ENCODE data around the gene FOS.

The FOS gene

GRCh38 chr14:75277815-75278421 lies 710 bp upstream of the FOS start:
- no peak for DNase-seq

- peak; percentile 48 for DNase-seq
Measured at GRCh38 chr14:75279153-75279762, 630 bp downstream of the FOS start.

- no peak for DNase-seq
Measured at GRCh38 chr14:75279763-75280290, 1.2 kb downstream of the FOS start.

GRCh38 chr14:75280291-75280830 lies 1.7 kb downstream of the FOS start:
- DNase-seq: no peak

- DNase-seq: peak; percentile 41
Measured at GRCh38 chr14:75280831-75281653, 2.4 kb downstream of the FOS start.

GRCh38 chr14:75281654-75282019 lies 3.0 kb downstream of the FOS start:
- no peak for DNase-seq

- no peak for DNase-seq
Measured at GRCh38 chr14:75282170-75282554, 3.5 kb downstream of the FOS start.

- peak; percentile 57 for DNase-seq
Measured at GRCh38 chr14:75282555-75283161, 4.0 kb downstream of the FOS start.

- peak; percentile 50 for DNase-seq
Measured at GRCh38 chr14:75283162-75283832, 4.7 kb downstream of the FOS start.

GRCh38 chr14:75283833-75284563 lies 5.4 kb downstream of the FOS start:
- no peak for DNase-seq

- no peak for DNase-seq
Measured at GRCh38 chr14:75285331-75285730, 6.7 kb downstream of the FOS start.

GRCh38 chr14:75286313-75286712 lies 7.7 kb downstream of the FOS start:
- no peak for DNase-seq

- no peak for DNase-seq
Measured at GRCh38 chr14:75289840-75290388, 11.3 kb downstream of the FOS start.

GRCh38 chr14:75290851-75291250 lies 12.2 kb downstream of the FOS start:
- no peak for DNase-seq

- no peak for DNase-seq
Measured at GRCh38 chr14:75291331-75291730, 12.7 kb downstream of the FOS start.

- no peak for DNase-seq
Measured at GRCh38 chr14:75292101-75292563, 13.5 kb downstream of the FOS start.

GRCh38 chr14:75292886-75293285 lies 14.3 kb downstream of the FOS start:
- no peak for DNase-seq

- DNase-seq: peak; percentile 92
Measured at GRCh38 chr14:75293920-75294648, 15.5 kb downstream of the FOS start.

- DNase-seq: no peak
Measured at GRCh38 chr14:75294649-75295033, 16.0 kb downstream of the FOS start.

GRCh38 chr14:75295061-75295461 lies 16.4 kb downstream of the FOS start:
- DNase-seq: no peak
